GM19023 (cell line): Measurements from ENCODE around the gene ATP13A2.
"Not testable (repeated sequence)": the region's sequence is repeated elsewhere in the genome, so short reads cannot be mapped to it uniquely, and the experiment has no call there.

Experiments
- ATAC-seq: cut with Tn5 transposase; IDR thresholded peaks from one replicate; pipeline ENCODE4 v1.9.1; 2021; ENCODE audit warnings: mild to moderate bottlenecking, moderate library complexity; ENCODE audit not compliant: unreplicated experiment

ATP13A2 gene

DNA sequence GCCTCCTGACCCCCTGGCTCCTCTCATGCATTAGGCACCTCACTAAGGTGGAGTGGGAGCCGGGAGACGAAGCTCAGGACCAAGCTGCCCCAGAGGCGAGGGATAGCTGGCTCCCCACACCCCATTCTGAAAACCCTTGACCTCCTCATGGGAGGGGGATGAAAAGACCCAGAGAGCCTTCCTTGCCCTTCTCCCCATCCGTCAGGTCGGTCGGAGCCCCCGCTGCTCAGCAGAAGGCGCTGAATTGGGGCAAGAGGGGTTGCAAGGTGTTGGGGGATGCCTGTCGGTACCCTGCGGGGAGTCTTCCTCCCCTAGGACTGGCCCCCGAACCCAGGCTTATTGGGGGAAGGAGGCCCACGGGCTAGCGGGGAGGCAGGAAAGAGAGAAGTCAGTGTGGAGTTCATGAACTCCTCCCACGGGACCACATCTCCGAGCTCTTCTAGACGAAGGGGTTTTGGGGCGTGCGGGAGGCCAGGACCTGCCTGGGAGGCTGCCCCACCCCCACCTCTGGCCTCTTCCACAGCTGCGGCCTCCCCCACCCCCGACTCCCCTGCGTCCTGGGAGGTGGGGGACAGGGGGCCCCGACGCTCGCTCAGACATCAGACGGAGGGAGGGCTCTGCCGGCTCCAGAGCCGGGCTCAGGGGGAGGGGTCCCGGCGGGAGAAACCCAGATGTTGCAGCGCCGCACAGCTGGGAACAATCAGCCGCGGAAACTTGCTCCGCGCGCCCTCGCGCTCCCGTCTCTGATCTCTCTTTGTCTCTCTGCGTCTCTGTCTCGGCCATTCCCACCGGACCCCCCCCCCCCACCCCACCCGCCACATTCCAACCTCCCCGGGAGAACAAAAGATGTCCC lies 32.0 kb downstream of the ATP13A2 start:
- no peak for ATAC-seq

DNA sequence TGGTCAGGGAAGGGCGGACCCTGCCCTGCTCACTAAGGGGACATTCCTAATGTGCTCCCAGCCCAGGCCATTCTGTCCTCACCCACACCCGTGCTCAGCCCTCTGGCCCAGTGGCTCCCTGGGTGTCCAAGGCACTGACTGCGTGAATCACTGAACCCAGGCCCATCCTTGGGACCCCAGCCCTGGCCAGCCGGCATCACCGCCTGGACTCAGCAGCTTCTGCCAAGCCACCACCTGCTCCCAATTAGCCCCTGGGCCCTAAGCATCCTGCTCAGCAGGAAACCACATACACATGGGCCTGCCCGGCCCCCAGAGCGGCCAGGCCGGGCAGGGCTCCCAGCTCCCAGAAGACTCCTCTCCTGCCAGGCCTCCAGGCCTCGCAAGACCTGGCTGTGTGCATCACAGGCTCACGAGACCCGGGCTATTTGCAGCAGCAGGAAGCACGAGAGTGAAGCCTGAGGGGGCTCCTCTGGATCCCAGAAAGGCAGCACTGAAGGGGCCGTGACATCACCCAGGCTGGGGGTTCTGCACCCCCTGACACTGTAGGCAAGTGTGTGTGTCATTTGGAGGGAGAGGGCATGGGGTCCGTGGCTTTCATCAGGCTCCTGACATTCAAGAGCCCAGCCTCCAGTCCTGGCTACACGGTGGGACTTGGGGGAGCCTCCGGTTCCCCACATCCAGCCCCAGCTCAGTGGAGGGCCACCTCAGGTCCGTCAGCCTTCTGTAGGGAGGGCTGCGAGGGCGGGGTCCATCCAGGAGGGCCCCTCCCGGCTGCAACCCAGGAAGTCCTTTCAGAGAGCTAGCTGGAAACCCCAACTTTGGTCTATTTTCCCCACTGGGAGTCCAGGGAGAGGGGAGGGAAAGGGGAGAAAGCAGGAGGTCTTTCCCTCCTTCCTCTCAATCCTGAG lies 32.9 kb downstream of the ATP13A2 start:
- no peak for ATAC-seq

DNA sequence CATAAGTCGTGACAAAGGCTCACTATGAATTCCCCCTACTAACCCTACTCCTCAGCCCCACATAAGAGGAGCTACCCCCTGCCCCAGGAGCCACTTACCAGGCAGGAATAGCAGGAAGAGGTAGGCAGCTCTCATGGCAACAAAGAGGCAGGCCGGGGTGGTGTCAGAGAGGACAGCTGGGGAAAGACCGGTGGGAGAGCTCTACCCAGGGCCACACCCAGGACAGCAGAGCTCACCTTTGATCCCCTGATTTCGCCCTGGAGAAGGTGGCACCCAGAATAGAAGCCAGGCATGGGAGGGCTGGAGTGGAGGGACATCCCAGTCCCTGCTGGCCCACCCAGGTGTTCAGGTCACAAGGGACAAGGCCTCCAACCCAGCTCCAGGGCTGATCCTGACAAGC lies 33.6 kb downstream of the ATP13A2 start:
- ATAC-seq = no peak

DNA sequence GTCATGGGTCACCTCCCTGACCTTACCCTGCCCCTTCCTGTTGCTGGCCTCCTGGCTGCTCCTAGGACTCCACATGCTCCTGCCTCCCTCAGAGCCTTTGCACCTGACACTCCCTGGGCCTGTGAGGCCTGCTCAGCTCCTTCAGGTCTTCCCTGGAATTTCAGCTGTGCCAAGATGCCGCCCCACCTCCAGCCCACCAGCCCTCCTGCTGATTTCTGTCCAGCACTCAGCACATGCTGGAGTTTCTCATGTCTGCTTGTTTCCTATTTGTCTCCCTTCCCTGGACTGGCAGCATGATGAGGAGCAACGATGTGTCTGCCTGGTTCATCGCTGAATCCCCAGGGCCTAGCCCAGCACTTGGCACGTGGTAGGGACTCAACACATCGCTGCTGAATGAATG lies 34.4 kb downstream of the ATP13A2 start:
- ATAC-seq = no peak

DNA sequence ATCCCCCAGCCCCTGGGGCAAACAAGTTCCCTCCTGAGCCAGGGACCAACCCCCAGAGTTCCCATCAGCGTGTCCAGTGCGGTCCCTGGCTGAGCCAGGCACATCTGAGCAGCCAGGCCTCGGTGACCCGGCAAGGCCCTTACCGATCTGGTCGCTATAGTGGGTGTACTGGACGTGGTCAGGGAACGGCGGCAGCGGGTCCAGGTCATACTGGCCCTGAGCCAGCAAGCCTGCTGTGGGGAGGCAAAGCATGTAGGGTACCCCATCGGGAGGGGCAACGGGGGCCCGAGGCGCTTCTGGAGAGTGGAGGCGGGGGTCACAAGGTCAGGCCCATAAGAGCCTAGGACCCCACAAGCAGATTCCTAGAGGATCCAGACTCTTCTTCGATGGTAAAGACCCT lies 34.8 kb downstream of the ATP13A2 start:
- ATAC-seq = no peak

DNA sequence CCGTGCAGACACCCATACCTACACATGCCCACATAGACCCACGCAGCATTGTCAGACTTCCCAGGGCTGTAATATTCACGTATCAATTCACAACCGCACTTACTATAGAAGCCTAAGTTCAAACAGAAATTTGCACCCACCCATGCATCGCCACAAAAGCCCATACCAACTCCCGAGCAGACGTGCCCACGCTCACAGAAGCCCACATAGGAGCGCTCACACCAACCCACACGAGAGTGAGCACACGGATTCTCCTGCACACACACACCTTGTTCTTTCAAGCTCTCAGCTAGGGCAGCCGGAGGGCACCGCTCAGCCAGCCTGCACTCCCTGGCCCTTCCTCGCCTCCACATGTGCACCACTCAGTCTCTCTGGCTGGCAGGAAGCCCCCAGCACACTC lies 35.9 kb downstream of the ATP13A2 start:
- ATAC-seq = no peak

DNA sequence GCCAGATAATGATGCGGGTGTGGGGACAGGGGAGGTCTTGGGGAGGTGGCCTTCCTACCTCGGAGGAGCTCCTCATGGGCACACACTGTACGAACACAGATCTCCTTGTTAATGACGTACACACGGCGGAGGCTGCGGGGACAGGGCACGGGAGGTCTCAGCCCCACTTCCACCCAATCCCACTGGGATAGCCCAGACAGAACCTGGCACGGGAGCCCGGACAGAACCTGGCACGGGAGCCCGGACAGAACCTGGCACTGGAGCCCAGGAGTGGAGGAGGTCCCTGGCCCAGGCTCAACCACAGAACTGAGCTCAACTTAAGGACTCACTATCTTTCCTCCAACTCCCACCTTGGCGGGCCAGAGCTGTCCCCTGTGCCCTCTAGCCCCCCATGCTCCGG lies 36.5 kb downstream of the ATP13A2 start:
- ATAC-seq = no peak

DNA sequence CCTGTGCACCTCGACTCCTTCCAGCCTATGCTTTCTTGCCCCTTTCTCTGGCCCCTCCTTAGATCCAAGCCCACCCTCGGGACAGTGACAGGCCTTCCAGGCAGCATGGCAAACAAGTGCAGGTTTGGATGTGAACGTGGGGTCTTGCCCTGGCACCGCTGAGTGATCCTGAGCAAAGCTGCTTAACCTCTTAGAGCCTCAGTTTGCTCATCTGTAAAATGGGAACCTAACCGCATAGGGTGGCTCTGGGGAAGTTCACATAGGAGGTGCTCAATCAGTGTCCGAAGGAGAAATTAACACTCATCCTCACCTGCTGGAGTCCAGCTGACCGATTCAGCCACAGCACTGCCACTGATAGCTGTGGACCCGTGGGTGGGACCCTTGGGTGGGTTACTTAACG lies 38.5 kb downstream of the ATP13A2 start:
- ATAC-seq = no peak

DNA sequence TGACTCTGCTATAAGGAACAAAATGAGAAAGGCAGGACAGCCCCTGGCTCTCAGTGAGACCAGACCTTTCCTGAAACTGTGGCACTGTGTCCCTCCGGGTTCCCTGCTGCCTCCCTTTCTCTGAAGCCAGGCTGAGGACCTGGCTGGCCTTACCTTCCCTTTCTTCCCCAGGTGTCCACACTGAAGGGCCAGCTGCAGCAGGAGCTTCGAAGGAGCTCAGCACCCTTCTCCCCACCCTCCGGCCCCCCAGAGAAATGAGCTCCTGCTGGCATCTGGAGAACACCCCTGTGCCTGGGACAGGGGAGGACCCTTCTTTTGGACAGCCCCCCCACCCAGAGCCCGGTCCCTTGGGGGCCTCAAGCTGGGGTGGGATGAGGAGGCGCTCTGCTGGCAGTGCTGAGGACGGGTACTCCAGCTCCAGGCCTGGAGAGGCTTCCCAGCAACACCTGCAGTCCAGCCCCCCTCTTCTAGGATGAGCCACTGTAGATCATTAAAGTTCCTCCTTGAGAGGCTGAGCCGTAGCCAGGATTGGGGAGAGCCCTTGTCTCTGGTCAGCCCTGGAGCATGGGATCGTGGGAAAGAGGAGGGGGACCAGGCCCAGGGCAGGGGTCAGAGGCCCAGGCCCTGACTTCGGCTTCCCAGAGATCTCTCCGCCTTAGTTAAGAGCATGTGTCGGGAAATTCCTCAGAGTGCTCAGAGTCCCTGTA lies 39.4 kb downstream of the ATP13A2 start:
- ATAC-seq = no peak

DNA sequence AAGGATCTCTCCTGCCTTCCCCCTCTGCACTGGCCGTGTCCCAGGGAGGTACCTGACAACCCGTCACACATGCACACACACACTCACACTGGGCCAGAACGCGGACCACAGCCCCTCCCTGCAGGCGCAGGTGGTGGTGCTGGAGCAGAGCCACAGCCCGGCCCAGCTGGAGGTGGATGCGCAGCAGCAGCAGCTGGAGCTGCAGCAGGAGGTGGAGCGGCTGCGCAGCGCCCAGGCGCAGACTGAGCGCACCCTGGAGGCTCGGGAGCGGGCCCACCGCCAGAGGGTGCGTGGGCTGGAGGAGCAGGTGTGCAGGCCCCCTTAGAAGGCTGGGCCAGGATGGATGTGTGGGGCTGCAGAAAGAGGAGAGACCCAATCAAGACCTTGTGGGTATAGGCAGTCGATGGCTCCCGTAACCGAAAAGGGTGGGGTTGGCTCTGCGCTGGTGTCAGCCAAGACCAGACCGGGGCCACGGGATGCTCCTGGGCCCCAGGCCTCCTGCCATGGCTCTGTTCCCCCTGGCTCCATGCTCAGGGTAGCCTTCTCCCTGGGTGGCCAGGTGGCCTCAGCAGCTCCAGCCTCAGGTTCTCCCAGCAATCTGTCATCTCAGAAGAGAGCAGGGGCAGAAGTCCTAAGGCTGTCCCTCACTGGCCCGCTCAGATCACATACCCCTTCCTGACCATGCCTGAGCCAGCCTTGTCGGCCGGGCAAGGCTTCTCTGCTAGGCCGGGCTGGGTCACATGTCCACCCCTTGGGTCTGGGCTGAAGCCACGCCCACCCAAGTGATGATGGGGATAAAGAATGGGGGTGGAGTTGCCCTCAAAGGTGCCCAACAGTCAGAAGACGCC lies 40.2 kb downstream of the ATP13A2 start:
- no peak for ATAC-seq

DNA sequence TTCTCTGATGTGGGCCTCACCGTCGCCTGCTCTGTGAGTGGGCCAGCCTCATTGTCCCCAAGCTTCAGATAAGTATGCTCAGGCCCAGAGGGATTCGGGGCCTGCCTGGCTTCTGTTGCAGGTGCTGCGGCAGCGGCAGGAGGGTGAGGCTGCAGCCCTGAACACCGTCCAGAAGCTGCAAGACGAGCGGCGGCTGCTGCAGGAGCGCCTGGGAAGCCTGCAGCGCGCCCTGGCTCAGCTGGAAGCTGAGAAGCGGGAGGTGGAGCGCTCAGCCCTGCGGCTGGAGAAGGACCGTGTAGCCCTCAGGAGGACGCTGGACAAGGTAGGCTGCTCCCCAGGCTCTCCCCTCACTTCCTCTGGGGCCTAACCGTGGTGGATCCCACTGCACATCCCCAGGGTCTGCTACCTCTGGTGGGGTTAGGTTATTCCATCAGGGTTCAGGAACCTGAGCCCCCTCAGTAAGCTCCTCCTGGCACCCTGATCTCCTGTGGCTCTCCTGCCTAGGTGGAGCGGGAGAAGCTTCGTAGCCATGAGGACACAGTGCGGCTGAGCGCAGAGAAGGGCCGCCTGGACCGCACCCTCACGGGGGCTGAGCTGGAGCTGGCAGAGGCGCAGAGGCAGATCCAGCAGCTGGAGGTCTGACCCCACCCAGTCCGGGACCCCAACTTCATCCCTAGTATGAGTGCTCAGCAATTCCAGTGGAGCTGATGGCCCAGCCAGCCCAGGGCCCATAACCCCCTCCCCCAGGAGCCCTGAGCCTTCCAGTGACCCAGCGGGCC lies 41.4 kb downstream of the ATP13A2 start:
- no peak for ATAC-seq

DNA sequence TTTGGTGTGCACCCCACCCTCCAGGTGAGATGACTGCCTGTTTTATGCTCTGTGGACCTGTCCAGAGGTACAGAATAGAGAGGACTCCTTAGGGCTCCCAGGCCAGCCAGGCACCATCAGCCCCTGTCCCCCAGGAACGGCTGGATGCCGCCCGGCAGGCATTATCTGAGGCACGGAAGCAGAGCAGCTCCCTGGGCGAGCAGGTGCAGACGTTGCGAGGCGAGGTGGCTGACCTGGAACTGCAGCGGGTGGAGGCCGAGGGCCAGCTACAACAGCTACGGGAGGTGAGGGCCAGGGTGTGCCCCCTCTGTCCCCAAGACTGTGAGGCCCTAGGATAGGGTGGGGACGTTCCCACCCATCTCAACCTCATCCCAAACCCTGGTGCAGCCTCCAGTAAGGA lies 42.1 kb downstream of the ATP13A2 start:
- no peak for ATAC-seq

DNA sequence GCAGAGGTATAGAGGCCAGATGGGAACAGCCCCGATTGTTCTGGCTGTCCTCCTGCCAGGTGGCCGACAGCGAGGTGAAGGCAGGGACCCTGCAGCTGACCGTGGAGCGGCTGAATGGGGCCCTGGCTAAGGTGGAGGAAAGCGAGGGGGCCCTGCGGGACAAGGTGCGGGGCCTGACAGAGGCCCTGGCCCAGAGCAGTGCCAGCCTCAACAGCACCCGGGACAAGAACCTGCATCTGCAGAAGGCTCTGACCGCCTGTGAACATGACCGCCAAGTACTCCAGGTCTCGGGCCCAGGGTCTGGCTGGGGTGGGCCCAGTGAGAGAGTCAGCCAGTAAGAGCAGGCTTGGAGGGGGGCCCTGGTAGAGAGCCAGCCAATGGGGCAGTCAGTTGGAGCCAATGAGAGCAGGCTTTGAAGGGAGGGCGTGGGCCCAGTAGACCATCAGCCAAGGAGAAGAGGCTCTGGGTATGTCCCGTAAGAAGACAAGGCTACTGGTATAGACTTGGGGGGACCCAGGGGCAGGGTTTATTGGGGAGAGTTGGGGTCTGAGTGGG lies 42.6 kb downstream of the ATP13A2 start:
- ATAC-seq = no peak

DNA sequence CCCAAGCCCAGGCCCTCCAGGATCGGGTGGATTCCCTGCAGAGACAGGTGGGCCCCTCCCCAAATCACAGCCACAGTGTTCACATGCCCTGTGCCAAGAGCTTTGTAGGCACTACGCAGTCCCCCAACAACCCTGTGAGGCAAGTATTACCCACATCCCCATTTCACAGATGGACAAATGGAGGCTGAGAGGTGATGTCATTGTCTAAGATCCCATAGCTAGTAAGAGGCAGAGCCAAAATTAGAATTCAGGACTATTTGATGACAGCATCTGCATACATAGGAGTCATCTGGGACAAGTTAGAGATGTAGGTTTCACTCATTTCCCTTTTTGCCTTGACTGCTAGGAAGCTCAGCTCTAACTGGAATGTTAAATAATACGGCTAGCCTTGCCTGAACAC lies 43.4 kb downstream of the ATP13A2 start:
- no peak for ATAC-seq

DNA sequence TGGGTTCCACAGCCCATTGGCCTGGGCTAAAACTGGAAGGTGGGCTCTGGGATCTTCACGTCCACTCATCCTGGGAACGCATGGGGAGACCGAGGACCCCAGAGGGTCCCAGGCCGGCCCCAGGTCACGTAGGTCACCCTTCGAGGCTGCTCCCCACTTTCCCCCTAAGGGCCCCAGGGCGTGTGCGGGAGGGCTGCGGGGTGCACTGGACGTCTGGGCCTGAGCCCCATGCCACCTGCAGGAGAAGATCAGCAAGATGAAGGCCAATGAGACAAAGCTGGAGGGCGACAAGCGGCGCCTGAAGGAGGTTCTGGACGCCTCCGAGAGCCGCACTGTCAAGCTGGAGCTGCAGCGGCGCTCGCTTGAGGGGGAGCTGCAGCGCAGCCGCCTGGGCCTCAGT lies 43.8 kb downstream of the ATP13A2 start:
- no peak for ATAC-seq

DNA sequence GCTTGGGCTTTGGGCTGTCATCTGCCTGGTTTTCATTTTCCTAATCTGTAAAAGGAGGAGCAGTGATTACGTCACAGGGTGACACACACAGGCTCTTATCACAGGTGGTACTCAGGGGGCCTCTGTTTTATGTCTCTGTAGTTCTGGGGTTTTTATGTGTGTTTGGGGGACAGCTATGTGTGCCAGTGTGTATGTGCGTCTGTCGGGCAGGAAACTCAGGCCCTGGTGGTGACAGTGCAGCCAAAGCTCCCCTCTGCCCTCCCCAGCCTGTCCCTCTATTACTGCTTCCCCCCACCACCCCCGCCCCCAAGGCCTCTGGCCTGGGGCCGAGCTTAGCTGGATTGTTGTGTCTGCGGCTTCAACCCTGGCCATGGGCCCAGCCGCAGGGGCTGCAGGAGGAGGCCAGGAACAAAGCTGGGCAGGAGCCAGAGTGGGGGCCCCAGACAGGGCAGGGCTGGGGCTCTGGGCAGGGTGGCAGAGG lies 44.6 kb downstream of the ATP13A2 start:
- no peak for ATAC-seq

DNA sequence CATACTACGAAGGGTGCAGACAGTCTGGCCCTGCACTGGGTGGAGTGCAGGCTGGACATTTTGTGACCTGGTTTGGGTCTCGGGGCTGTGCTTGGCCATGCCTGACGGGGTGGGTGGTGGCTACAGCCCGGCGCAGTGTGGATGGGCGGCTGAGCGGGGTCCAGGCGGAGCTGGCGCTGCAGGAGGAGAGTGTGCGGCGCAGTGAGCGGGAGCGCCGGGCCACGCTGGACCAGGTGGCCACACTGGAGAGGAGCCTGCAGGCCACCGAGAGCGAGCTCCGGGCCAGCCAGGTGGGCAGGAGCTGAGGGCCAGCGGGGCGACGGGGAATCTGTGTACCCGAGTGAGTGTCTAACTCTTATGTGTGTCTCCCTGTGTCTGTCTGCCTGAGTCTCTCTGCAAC lies 45.4 kb downstream of the ATP13A2 start:
- no peak for ATAC-seq

DNA sequence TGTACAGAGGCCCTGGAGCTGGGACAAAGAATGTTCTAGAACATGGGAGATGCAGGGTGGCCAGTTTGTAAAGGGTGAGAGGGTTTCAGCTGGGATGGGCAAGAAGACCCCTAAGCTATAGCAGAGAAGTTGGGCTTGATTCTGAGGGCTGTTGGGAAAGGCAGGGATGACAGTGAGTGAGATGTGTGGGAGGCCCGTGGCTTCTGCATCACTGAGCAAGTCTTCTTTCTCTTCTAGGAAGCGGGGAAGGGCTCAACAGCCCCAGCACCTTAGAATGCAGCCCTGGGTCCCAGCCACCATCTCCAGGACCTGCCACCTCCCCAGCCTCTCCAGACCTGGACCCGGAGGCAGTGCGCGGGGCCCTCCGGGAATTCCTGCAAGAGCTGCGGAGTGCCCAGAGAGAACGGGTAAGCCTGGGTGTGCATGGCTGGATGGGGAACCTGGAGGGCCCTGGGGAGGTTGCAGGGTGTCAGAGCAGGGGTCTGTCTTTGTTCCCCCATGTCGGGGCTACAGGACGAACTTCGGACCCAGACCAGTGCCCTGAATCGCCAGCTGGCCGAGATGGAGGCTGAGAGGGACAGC lies 46.2 kb downstream of the ATP13A2 start:
- no peak for ATAC-seq

DNA sequence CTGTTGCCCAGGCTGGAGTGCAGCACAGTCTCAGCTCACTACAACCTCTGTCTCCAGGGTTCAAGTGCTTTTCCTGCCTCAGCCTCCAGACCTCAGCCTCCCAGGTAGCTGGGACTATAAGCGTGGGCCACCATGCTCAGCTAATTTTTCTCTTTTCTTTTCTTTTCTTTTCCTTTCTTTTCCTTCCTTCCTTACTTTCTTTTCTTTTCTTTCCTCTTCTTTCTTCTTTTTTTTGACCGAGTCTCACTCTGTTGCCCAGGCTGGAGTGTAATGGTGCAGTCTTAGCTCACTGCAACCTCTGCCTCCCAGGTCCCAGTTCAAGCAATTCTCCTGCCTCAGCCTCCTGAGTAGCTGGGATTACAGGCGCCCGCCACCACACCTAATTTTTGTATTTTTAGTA lies 47.6 kb downstream of the ATP13A2 start:
- not testable (repeated sequence) for ATAC-seq
